HepG2 (cell line): ENCODE results near the gene TLL2. TPM values are rescaled to one million over a fixed set of nuclear protein-coding genes. Genes with fewer than 3 reads are reported as not detected.

Experiments used
- ATAC-seq: fragments of 200-7000 bp; cut with Tn5 transposase; 3 replicates; pipeline ENCODE4 v1.9.1; 2020; ENCODE audit warnings: mild to moderate bottlenecking, moderate library complexity
- BruUV-seq: library from RNA; stranded (reverse); fragments of 400-500 nt; replicated peaks from 2 replicates; lab custom pipeline; 2021; lab: Mats Ljungman, UMichigan
- CTCF ChIA-PET: fragments of 300-600 bp; formaldehyde crosslinking; extraction: SDS; loops from one replicate; lab custom pipeline; 2021; ENCODE audit warnings: low total read pairs, inconsistent platforms, low intra/inter-chr PET ratio; lab: Yijun Ruan, JAX
- POLR2A ChIA-PET: fragments of 350-600 bp; sonication (Branson Sonifier 250); formaldehyde crosslinking; loops from one replicate; lab custom pipeline; 2020; ENCODE audit warnings: antibody characterized with exemption, inconsistent platforms; lab: Yijun Ruan, JAX
- DNase-seq: peaks from one replicate; pipeline ENCODE4 v3.0.0-alpha.2; 2015; ENCODE audit warnings: low spot score
- FAIRE-seq: peaks from 3 replicates; lab custom pipeline; 2011; peaks lifted over from hg19 to GRCh38; lab: Jason Lieb, UNC
- H2AFZ ChIP-seq: one replicate; pipeline ENCODE4 v1.6.1; 2011; ENCODE audit warnings: low read length, inconsistent platforms
- H3K27ac ChIP-seq: fragments of 300-600 bp; 3 replicates; pipeline ENCODE4 v1.8.0; 2011; ENCODE audit warnings: mixed run types, mild to moderate bottlenecking, mixed read lengths, low read length, inconsistent platforms; ENCODE audit not compliant: insufficient read depth; ENCODE audit errors: extremely low read length
- H3K27me3 ChIP-seq, 2 experiments: fragments of 200-600 bp in 1 of 2; 2 replicates in 1 of 2; 3 replicates in 1 of 2; pipeline versions ENCODE4 v1.6.0 to v1.8.0; 2011; ENCODE audit warnings: low read length in 2 of 2, mild to moderate bottlenecking in 2 of 2, moderate library complexity in 2 of 2, inconsistent platforms in 1 of 2; ENCODE audit not compliant: insufficient read depth in 2 of 2, control insufficient read depth in 1 of 2
- H3K36me3 ChIP-seq, 2 experiments: fragments of 200-600 bp in 1 of 2; replicated peaks in 1 of 2; 2 replicates in 1 of 2; 3 replicates in 1 of 2; pipeline versions ENCODE4 v1.5.1 to v1.8.0; 2011; ENCODE audit warnings: low read length in 2 of 2, inconsistent platforms in 1 of 2; ENCODE audit not compliant: insufficient read depth in 2 of 2, control insufficient read depth in 1 of 2
- H3K4me1 ChIP-seq: 2 replicates; pipeline ENCODE4 v1.5.1; 2012; ENCODE audit warnings: low read length, inconsistent platforms; ENCODE audit not compliant: insufficient read depth
- H3K4me2 ChIP-seq: 2 replicates; pipeline ENCODE4 v1.6.0; 2011; ENCODE audit warnings: low read depth, low read length, inconsistent platforms
- H3K4me3 ChIP-seq, 3 experiments: fragments of 200-600 bp in 1 of 3; sonication (generic), shearing (Covaris generic) in 1 of 3; replicated peaks in 1 of 3; 2 replicates each; pipeline ENCODE4 v1.5.1; 2011 to 2016; ENCODE audit warnings: low read length in 3 of 3, inconsistent platforms in 2 of 3, low read depth in 2 of 3, mild to moderate bottlenecking in 2 of 3, control low read depth in 1 of 3, mixed read lengths in 1 of 3; ENCODE audit not compliant: insufficient read depth in 1 of 3
- H3K79me2 ChIP-seq: one replicate; pipeline ENCODE4 v1.6.1; 2011; ENCODE audit warnings: low read length, inconsistent platforms; ENCODE audit not compliant: insufficient read depth
- H3K9ac ChIP-seq: 2 replicates; pipeline ENCODE4 v1.6.0; 2011; ENCODE audit warnings: mild to moderate bottlenecking, low read depth, low read length, inconsistent platforms; ENCODE audit not compliant: insufficient read depth
- H3K9me3 ChIP-seq: 2 replicates; pipeline ENCODE4 v1.5.1; 2012; ENCODE audit warnings: mild to moderate bottlenecking, low read length
- H4K20me1 ChIP-seq: 2 replicates; pipeline ENCODE4 v1.6.0; 2011; ENCODE audit warnings: inconsistent platforms, mild to moderate bottlenecking, low read length, moderate library complexity; ENCODE audit not compliant: insufficient read depth
- ADNP ChIP-seq: sonication (generic); formaldehyde crosslinking; IDR thresholded peaks from 2 replicates; pipeline ENCODE4 v1.4.0; 2020; ENCODE audit warnings: missing genetic modification reagents
- ARNT ChIP-seq: fragments of 450-650 bp; IDR thresholded peaks from 2 replicates; pipeline ENCODE4 v1.6.1; 2017
- HNRNPL ChIP-seq: fragments of 200-400 bp; formaldehyde crosslinking; IDR thresholded peaks from 2 replicates; pipeline ENCODE4 v1.6.1; 2017; ENCODE audit warnings: mild to moderate bottlenecking, low read depth, low read length
- NR2F1 ChIP-seq, 2 experiments: fragments of 450-650 bp in 1 of 2; formaldehyde crosslinking in 1 of 2; IDR thresholded peaks; 2 replicates each; pipeline versions ENCODE4 v1.5.0 to v1.6.1; 2016 to 2020; ENCODE audit warnings: mild to moderate bottlenecking in 1 of 2, missing compliant biosample characterization in 1 of 2, missing genetic modification reagents in 1 of 2, moderate library complexity in 1 of 2
- RBAK ChIP-seq: sonication (generic); formaldehyde crosslinking; IDR thresholded peaks from 2 replicates; pipeline ENCODE4 v1.5.1; 2020; ENCODE audit warnings: mild to moderate bottlenecking, missing genetic modification reagents
- RFX5 ChIP-seq: IDR thresholded peaks from 2 replicates; pipeline ENCODE4 v1.6.1; 2011; ENCODE audit warnings: low read depth, low read length, improper control_type of control experiment
- SIN3A ChIP-seq: IDR thresholded peaks from 2 replicates; pipeline ENCODE4 v1.6.1; 2011; ENCODE audit warnings: low read depth, mild to moderate bottlenecking, control low read depth, low read length, borderline replicate concordance
- TARDBP ChIP-seq: sonication (generic); formaldehyde crosslinking; IDR thresholded peaks from 2 replicates; pipeline ENCODE4 v1.8.0; 2022; ENCODE audit warnings: mild to moderate bottlenecking, missing genetic modification reagents
- ZBTB39 ChIP-seq: sonication (generic); formaldehyde crosslinking; IDR thresholded peaks from 2 replicates; pipeline ENCODE4 v1.5.0; 2020; ENCODE audit warnings: missing genetic modification reagents
- ZGPAT ChIP-seq: IDR thresholded peaks from 2 replicates; pipeline ENCODE4 v1.6.1; 2016; ENCODE audit warnings: mild to moderate bottlenecking
- ZNF224 ChIP-seq: sonication (generic); formaldehyde crosslinking; IDR thresholded peaks from 2 replicates; pipeline ENCODE4 v1.5.0; 2020; ENCODE audit warnings: mild to moderate bottlenecking, missing genetic modification reagents
- ZNF33A ChIP-seq: sonication (generic); formaldehyde crosslinking; IDR thresholded peaks from 2 replicates; pipeline ENCODE4 v1.5.1; 2020; ENCODE audit warnings: missing genetic modification reagents, mild to moderate bottlenecking, moderate library complexity, borderline replicate concordance
- ZNF496 ChIP-seq: sonication (generic); formaldehyde crosslinking; IDR thresholded peaks from 2 replicates; pipeline ENCODE4 v1.8.1; 2023; ENCODE audit warnings: mild to moderate bottlenecking, moderate library complexity, missing genetic modification reagents; ENCODE audit not compliant: insufficient replicate concordance
- WGBS: methylation state at CpG from one replicate; pipeline ENCODE4 v1.1.6; 2017; ENCODE audit warnings: low lambda C conversion rate; 5-methylcytosine and 5-hydroxymethylcytosine counted together
- in situ Hi-C: cut with HindIII; loops from 2 replicates; pipeline ENCODE4 v1.10.0; 2017; ENCODE audit warnings: low pct_unique_long_range_greater_than_20kb; ENCODE audit not compliant: extremely low pct_ligation_motif_present
- intact Hi-C: fragments of 100-400 bp; cut with micrococcal nuclease; formaldehyde crosslinking; loops from one replicate; pipeline ENCODE4 v1.10.0; 2022; ENCODE audit not compliant: unreplicated experiment
- polyA plus RNA-seq, 8 experiments: library from polyadenylated mRNA; depleted of rRNA in 3 of 8; stranded (reverse) in 7 of 8; unstranded in 1 of 8; fragments of >200 nt; fragmentation: Illumina TruSeq in 4 of 8; extraction: Trizol in 4 of 8; gene quantifications; 2 replicates each; pipeline versions ENCODE4 v1.2.1 to v1.2.3, GENCODE V29; 2011 to 2016; ENCODE audit warnings: low read depth in 4 of 8, missing spikeins in 1 of 8, mixed read lengths in 1 of 8; ENCODE audit not compliant: insufficient read depth in 1 of 8
- total RNA-seq, 5 experiments: library from RNA; depleted of rRNA; stranded (reverse); fragments of >200 nt; fragmentation: Illumina TruSeq; extraction: Trizol; gene quantifications; 2 replicates each; pipeline ENCODE4 v1.2.3, GENCODE V29; 2016; ENCODE audit warnings: low read depth in 1 of 5
- TF ChIP-seq, protein P1 (sequence below): sonication (generic); formaldehyde crosslinking; IDR thresholded peaks from 2 replicates; pipeline ENCODE4 v1.4.0; 2020; ENCODE audit warnings: missing genetic modification reagents

TLL2 gene
- total and polyA plus RNA-seq, 2 of the 13 experiments (the other 11 are each of a cell fraction or from before 2014, with no cell fraction given), result 0.09 TPM; not detected in 1

DNA sequence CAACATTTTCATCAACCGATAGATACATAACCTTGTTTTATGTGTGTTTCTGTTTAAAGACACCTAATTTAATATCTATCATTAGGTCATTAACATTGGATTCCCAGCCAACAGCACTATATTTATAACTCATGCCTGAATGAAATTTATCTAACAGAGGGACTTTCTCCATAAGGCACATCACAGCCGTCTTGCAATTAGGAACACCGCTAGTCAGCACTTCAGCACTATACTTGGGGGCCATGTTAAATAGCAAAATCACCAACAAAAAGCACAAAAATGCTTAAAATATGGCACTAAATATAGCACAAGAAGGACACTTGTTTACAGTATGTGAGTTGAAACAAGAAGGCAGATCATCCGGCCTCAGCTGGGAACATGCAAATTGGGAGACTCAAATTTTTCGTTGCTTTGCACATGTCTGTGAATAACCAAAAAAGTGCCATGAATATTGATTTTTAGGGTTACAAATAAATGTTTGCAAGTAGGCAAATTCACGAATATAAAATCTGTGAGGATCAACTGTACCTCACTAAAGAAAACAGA is 51.0 kb downstream of the TLL2 start:
- in situ Hi-C loops (no loop called here), intact Hi-C loops (no loop called here)
- WGBS, result 32% methylated on average over 6 of the region's 6 CpGs
- ChIA-PET POLR2A (no interaction called here), CTCF (no interaction called here)
- Histone ChIP-seq H3K36me3 (no peaks in the 10 kb centered on the region), H3K4me3 (no peak overlapping the region), H3K9ac (no peak overlapping the region), H3K9me3 (no peaks in the 10 kb centered on the region), H3K79me2 (no peaks in the 10 kb centered on the region), H4K20me1 (no peaks in the 10 kb centered on the region), H2AFZ (no peak overlapping the region), H3K27me3 (peaks cover 0 to 23% of the 10 kb centered on the region in 2 experiments; a peak in 2 of 5 replicates), H3K4me2 (no peak overlapping the region), H3K27ac (no peak overlapping the region), H3K4me1 (no peaks in the 10 kb centered on the region)
- BruUV-seq, result no TSS peak
- FAIRE-seq, result no peak
- no peak for ATAC-seq
- DNase-seq, result no peak
- TF ChIP-seq TARDBP (CRISPR knock-in tag) (no peak), ZNF33A (CRISPR knock-in tag) (no peak), SIN3A (no peak), RBAK (CRISPR knock-in tag) (no peak), HNRNPL (no peak), ZNF224 (no peak), RFX5 (no peak), ADNP (CRISPR knock-in tag) (no peak), ZNF496 (no peak), NR2F1 (CRISPR knock-in tag; IDR thresholded peaks at IDR 0.05) (no peak), ZBTB39 (no peak), ZGPAT (no peak), ARNT (no peak)
- TF ChIP-seq, protein P1, sequence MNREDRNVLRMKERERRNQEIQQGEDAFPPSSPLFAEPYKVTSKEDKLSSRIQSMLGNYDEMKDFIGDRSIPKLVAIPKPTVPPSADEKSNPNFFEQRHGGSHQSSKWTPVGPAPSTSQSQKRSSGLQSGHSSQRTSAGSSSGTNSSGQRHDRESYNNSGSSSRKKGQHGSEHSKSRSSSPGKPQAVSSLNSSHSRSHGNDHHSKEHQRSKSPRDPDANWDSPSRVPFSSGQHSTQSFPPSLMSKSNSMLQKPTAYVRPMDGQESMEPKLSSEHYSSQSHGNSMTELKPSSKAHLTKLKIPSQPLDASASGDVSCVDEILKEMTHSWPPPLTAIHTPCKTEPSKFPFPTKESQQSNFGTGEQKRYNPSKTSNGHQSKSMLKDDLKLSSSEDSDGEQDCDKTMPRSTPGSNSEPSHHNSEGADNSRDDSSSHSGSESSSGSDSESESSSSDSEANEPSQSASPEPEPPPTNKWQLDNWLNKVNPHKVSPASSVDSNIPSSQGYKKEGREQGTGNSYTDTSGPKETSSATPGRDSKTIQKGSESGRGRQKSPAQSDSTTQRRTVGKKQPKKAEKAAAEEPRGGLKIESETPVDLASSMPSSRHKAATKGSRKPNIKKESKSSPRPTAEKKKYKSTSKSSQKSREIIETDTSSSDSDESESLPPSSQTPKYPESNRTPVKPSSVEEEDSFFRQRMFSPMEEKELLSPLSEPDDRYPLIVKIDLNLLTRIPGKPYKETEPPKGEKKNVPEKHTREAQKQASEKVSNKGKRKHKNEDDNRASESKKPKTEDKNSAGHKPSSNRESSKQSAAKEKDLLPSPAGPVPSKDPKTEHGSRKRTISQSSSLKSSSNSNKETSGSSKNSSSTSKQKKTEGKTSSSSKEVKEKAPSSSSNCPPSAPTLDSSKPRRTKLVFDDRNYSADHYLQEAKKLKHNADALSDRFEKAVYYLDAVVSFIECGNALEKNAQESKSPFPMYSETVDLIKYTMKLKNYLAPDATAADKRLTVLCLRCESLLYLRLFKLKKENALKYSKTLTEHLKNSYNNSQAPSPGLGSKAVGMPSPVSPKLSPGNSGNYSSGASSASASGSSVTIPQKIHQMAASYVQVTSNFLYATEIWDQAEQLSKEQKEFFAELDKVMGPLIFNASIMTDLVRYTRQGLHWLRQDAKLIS (CRISPR knock-in tag), result no peak
